Peyer's patch (tissue), 4 donors: Measurements from ENCODE around the gene PRMT7. TPM values are rescaled to one million over a fixed set of nuclear protein-coding genes. Genes with fewer than 3 reads are reported as not detected.
A peak's percentile ranks its signal among the peaks of the same experiment; 100 is the strongest.

Experiments used
- DNase-seq, 3 donors: peaks; one replicate each; pipeline ENCODE4 v3.0.0-alpha.2; 2017 to 2019
- H3K27ac ChIP-seq, 4 donors: fragments of 200-600 bp; sonication (generic); one replicate each; pipeline ENCODE4 v1.5.1; 2016 to 2019
- H3K27me3 ChIP-seq, 2 donors: fragments of 200-600 bp; sonication (generic); one replicate each; pipeline ENCODE4 v1.5.1; 2019
- H3K36me3 ChIP-seq, 3 donors: fragments of 200-600 bp; sonication (generic); one replicate each; pipeline ENCODE4 v1.5.1; 2016 to 2019
- H3K4me1 ChIP-seq, 4 donors: fragments of 200-600 bp; sonication (generic); one replicate each; pipeline ENCODE4 v1.5.1; 2016 to 2019
- H3K4me3 ChIP-seq, 4 donors: fragments of 200-600 bp; sonication (generic); 1 replicate in 3 of 4; 2 replicates in 1 of 4; pipeline ENCODE4 v1.5.1; 2016 to 2019; ENCODE audit warnings: mild to moderate bottlenecking in 1 of 4
- H3K9me3 ChIP-seq, 4 donors: fragments of 200-600 bp; sonication (generic); one replicate each; pipeline ENCODE4 v1.5.1; 2016 to 2019; ENCODE audit warnings: mild to moderate bottlenecking in 1 of 4
- POLR2A ChIP-seq, 2 donors: fragments of 450-650 bp; IDR thresholded peaks; one replicate each; pipeline ENCODE4 v1.5.1; 2017; ENCODE audit warnings: antibody characterized with exemption in 2 of 2, mild to moderate bottlenecking in 2 of 2, moderate library complexity in 2 of 2
- total RNA-seq, 4 donors: library from RNA; depleted of rRNA; stranded (reverse); fragments of >200 nt; gene quantifications; one replicate each; pipeline ENCODE4 v1.1.0, GENCODE V29; 2016
- TF ChIP-seq, protein P1 (sequence below), 6 experiments: fragments of 450-650 bp in 4 of 6; fragments of 200-600 bp in 2 of 6; sonication (generic) in 1 of 6; IDR thresholded peaks; one replicate each; pipeline ENCODE4 v1.5.1; 2017 to 2019; ENCODE audit warnings: antibody characterized with exemption in 6 of 6, mild to moderate bottlenecking in 3 of 6, moderate library complexity in 1 of 6

PRMT7 gene
- total RNA-seq, 4 donors from 2014 or later, result 36.6 to 145 (median 65.0) TPM

GRCh38 chr16:68289202-68289601, 21.6 kb upstream of the PRMT7 start:
- Histone ChIP-seq H3K9me3 (no peaks in the 10 kb centered on the region), H3K4me3 (no peak overlapping the region), H3K27me3 (no peaks in the 10 kb centered on the region), H3K4me1 (peaks cover 0 to 36% (median 23%) of the 10 kb centered on the region in 4 donors), H3K36me3 (peaks cover 0 to 54% (median 0%) of the 10 kb centered on the region in 3 donors), H3K27ac (peak overlapping the region in 3 of 4 donors; percentile 10 to 58 (median 35))
- no peak for DNase-seq
- TF ChIP-seq POLR2A (IDR thresholded peaks at IDR 0.05), result no peak
- TF ChIP-seq, protein P1, sequence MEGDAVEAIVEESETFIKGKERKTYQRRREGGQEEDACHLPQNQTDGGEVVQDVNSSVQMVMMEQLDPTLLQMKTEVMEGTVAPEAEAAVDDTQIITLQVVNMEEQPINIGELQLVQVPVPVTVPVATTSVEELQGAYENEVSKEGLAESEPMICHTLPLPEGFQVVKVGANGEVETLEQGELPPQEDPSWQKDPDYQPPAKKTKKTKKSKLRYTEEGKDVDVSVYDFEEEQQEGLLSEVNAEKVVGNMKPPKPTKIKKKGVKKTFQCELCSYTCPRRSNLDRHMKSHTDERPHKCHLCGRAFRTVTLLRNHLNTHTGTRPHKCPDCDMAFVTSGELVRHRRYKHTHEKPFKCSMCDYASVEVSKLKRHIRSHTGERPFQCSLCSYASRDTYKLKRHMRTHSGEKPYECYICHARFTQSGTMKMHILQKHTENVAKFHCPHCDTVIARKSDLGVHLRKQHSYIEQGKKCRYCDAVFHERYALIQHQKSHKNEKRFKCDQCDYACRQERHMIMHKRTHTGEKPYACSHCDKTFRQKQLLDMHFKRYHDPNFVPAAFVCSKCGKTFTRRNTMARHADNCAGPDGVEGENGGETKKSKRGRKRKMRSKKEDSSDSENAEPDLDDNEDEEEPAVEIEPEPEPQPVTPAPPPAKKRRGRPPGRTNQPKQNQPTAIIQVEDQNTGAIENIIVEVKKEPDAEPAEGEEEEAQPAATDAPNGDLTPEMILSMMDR (IDR thresholded peaks at IDR 0.05), result no peak

DNA sequence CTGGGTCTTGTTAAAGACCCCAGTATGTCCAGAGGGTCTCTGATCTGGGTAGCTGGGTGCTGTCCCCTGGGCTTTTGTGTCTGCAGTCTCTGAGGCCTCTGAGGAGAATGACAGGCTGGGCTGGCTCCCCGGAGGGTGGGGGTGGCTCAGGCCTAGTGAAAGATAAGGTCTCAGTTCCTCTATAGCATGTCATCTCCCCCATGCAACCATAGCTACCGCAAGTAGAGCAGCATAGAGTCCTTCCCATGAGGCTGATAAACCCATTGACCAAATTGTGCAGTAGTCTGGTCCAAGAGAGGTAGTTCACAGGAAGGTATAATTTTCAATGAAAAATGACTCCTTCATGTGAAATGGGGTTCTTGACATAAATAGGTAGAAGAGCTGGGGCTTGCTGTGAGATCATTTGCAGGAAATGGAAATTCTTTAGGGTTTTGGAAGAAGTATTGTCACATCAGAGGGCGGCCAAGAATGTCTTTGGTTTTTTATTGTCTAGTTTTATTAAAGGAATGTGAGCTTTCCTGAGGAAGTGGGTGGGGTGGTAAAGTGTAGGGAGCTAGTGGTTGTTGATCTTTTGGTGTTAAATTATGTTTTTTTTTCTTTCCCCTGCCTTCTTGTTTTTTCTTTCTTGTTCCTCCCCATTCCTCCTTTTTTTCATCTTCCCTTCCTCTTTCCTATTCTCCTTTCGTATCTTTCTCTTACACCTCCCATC, 21.0 kb upstream of the PRMT7 start:
- Histone ChIP-seq H3K9me3 (no peaks in the 10 kb centered on the region), H3K27me3 (no peaks in the 10 kb centered on the region), H3K4me3 (no peak overlapping the region), H3K27ac (peak overlapping the region in 3 of 4 donors; percentile 10 to 58 (median 35)), H3K36me3 (peaks cover 0 to 59% (median 0%) of the 10 kb centered on the region in 3 donors), H3K4me1 (peaks cover 0 to 36% (median 21%) of the 10 kb centered on the region in 4 donors)
- peak in 2 of 3 donors; percentile 66 to 72 for DNase-seq
- TF ChIP-seq, protein P1 (IDR thresholded peaks at IDR 0.05), result no peak
- TF ChIP-seq POLR2A (IDR thresholded peaks at IDR 0.05), result no peak

DNA sequence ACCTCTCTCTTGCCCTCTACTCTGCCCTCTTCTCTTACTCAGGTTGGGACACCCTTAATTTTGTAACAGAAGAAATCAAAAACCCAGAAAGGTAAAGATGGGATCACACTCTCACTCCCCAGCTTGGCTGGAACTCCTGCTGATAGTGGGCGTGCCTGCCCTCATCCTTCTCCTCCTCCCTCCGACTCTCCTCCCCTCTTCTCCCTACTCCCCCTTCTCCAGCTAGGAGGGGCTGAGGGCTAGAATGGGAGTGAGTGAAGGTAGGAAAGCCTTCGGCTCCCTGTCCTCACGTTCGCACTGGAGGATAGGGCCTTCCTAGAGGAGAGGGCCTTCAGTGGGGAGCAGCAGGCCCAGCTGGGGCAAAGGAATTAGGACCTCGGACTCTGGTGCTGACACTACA, 20.4 kb upstream of the PRMT7 start:
- Histone ChIP-seq H3K4me1 (peaks cover 0 to 31% (median 16%) of the 10 kb centered on the region in 4 donors), H3K36me3 (peaks cover 0 to 66% (median 0%) of the 10 kb centered on the region in 3 donors), H3K27me3 (no peaks in the 10 kb centered on the region), H3K9me3 (no peaks in the 10 kb centered on the region), H3K4me3 (no peak overlapping the region), H3K27ac (peak overlapping the region in 2 of 4 donors; percentile 12 to 58)
- DNase-seq, result no peak
- no peak for TF ChIP-seq POLR2A (IDR thresholded peaks at IDR 0.05)
- TF ChIP-seq, protein P1 (IDR thresholded peaks at IDR 0.05), result no peak

- DNase-seq, result no peak
- Histone ChIP-seq H3K4me3 (no peak overlapping the region), H3K4me1 (peaks cover 0 to 25% (median 11%) of the 10 kb centered on the region in 4 donors), H3K36me3 (peaks cover 0 to 73% (median 0%) of the 10 kb centered on the region in 3 donors), H3K9me3 (no peaks in the 10 kb centered on the region), H3K27me3 (no peaks in the 10 kb centered on the region), H3K27ac (peak overlapping the region in 1 of 4 donors; percentile 12)
- TF ChIP-seq, protein P1 (IDR thresholded peaks at IDR 0.05), result no peak
- TF ChIP-seq POLR2A (IDR thresholded peaks at IDR 0.05), result no peak
Observed at GRCh38 chr16:68291227-68291626, 19.6 kb upstream of the PRMT7 start.

DNA sequence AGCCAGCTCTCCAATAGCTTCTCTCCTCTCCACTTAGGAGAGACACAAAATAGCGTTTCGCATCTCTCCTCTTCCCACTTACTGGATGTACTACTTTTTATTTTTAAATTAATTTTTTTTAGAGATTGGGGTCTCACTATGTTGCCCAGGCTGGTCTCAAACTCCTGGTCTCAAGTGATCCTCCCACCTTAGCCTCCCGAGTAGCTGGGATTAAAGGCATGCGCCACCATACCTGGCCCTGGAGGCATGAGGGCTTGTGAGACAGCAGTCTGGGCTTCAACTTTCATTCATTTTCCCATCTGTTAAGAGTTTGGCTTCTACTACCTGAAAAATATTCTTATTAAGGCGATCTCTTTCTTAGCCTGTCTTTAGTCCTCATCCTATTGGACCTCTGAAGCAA, 18.4 kb upstream of the PRMT7 start:
- Histone ChIP-seq H3K4me1 (peaks cover 0 to 14% (median 3%) of the 10 kb centered on the region in 4 donors), H3K36me3 (peaks cover 0 to 79% (median 0%) of the 10 kb centered on the region in 3 donors), H3K27me3 (no peaks in the 10 kb centered on the region), H3K9me3 (no peaks in the 10 kb centered on the region), H3K27ac (no peak overlapping the region), H3K4me3 (no peak overlapping the region)
- TF ChIP-seq POLR2A (IDR thresholded peaks at IDR 0.05), result no peak
- TF ChIP-seq, protein P1 (IDR thresholded peaks at IDR 0.05), result no peak
- no peak for DNase-seq
